HepG2 (cell line): ENCODE data around the gene LTA4H.

Experiments used
- CREM ChIP-seq, 2 experiments: sonication (generic) in 1 of 2; formaldehyde crosslinking in 1 of 2; IDR thresholded peaks; 2 replicates each; pipeline versions ENCODE4 v1.4.0 to v1.6.1; 2016 to 2020; ENCODE audit warnings: antibody characterized with exemption in 1 of 2, mild to moderate bottlenecking in 1 of 2, missing genetic modification reagents in 1 of 2
- KDM1A ChIP-seq: IDR thresholded peaks from 2 replicates; pipeline ENCODE4 v1.6.1; 2016; ENCODE audit warnings: missing compliant biosample characterization
- ZBTB40 ChIP-seq, 2 experiments: fragments of 450-650 bp in 1 of 2; sonication (generic) in 1 of 2; formaldehyde crosslinking in 1 of 2; IDR thresholded peaks; 2 replicates each; pipeline versions ENCODE4 v1.6.1 to v1.8.0; 2016 to 2022; ENCODE audit warnings: antibody characterized with exemption in 1 of 2, mild to moderate bottlenecking in 1 of 2, missing genetic modification reagents in 1 of 2
- ZNF446 ChIP-seq: sonication (generic); formaldehyde crosslinking; IDR thresholded peaks from 2 replicates; pipeline ENCODE4 v1.5.0; 2020; ENCODE audit warnings: mild to moderate bottlenecking, missing genetic modification reagents
- ZNF609 ChIP-seq: sonication (generic); formaldehyde crosslinking; IDR thresholded peaks from 2 replicates; pipeline ENCODE4 v1.4.0; 2020; ENCODE audit warnings: mild to moderate bottlenecking, missing genetic modification reagents, borderline replicate concordance

- no peak for TF ChIP-seq CREM (IDR thresholded peaks at IDR 0.05)
- no peak for TF ChIP-seq CREM (CRISPR knock-in tag; IDR thresholded peaks at IDR 0.05)
- no peak for TF ChIP-seq ZNF446 (CRISPR knock-in tag)
- TF ChIP-seq KDM1A (CRISPR knock-in tag): no peak
- no peak for TF ChIP-seq ZBTB40 (IDR thresholded peaks at IDR 0.05)
- no peak for TF ChIP-seq ZBTB40 (CRISPR knock-in tag; IDR thresholded peaks at IDR 0.05)
- TF ChIP-seq ZNF609: no peak
Observed at GRCh38 chr12:96054244-96054610, 18.8 kb upstream of the LTA4H start.
